ENCODE data around the gene CNPY2.
A peak's percentile ranks its signal among the peaks of the same experiment; 100 is the strongest.
"Not testable (repeated sequence)": the region's sequence is repeated elsewhere in the genome, so short reads cannot be mapped to it uniquely, and the experiment has no call there.

CNPY2 gene

DNA sequence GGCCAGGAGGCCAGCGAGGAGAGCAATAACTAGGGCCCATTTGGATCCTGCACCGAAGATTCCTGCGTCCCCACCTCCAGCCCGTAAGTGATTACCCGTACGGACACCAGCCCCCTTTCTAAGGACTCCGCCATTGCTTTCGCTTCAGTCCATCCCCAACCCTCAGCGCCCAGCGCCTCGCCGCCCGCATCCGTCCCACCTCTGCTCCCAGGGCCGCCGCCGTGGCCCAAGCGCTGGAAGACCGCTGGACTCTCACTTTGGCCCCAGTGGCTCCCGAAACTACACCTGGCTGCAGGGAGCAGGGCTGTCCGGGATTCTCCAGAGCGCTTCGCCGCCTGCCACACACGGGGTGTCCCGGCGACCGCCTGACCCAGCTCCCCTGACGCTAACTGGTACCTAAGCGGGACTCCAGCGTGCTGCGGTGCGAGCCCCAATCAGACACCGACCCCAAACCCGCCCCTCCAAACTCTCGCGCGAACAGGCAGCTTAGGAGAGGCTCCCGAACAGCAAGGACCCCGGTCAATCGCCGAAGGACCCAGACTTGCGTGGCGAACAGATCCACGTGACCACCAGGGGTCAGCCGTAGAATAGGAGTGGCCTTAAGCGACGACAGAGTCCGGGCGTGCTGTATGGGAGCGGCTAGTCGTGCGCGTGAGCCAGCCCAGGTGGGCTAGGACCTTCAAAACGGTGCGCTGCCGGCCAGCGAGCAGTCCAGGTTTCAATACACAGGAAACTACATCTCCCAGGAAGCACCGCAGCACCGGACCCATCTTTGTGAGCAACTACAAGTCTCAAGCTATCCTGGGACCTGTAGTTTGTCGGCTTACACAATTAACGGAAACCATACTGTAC, at the start of gene CNPY2:
Gene CNPY2 (minus strand): TSS at position 367 of the 852 bp plus-strand sequence. CDS start 771 bp downstream, outside the sequence.
- H3K27me3 Mint-ChIP-seq: no peaks in the 10 kb centered on the region
- no peaks in the 10 kb centered on the region for H3K9me3 Mint-ChIP-seq
- H3K36me3 Mint-ChIP-seq (ENCODE audit: low read depth): peaks cover 68% of the 10 kb centered on the region
- peak within 1 kb of the TSS; percentile 100 for H3K27ac Mint-ChIP-seq
- peaks cover 16% of the 10 kb centered on the region for H3K4me1 Mint-ChIP-seq (ENCODE audit: low read depth)
- H3K4me3 Mint-ChIP-seq: peak within 1 kb of the TSS; percentile 99
- intact Hi-C loops (cut with micrococcal nuclease): loop anchor here (1.0 kb wide), 5 partner anchors 16 to 148 kb away; partner anchors contain the start of genes CS, PAN2, STAT2 and TIMELESS

DNA sequence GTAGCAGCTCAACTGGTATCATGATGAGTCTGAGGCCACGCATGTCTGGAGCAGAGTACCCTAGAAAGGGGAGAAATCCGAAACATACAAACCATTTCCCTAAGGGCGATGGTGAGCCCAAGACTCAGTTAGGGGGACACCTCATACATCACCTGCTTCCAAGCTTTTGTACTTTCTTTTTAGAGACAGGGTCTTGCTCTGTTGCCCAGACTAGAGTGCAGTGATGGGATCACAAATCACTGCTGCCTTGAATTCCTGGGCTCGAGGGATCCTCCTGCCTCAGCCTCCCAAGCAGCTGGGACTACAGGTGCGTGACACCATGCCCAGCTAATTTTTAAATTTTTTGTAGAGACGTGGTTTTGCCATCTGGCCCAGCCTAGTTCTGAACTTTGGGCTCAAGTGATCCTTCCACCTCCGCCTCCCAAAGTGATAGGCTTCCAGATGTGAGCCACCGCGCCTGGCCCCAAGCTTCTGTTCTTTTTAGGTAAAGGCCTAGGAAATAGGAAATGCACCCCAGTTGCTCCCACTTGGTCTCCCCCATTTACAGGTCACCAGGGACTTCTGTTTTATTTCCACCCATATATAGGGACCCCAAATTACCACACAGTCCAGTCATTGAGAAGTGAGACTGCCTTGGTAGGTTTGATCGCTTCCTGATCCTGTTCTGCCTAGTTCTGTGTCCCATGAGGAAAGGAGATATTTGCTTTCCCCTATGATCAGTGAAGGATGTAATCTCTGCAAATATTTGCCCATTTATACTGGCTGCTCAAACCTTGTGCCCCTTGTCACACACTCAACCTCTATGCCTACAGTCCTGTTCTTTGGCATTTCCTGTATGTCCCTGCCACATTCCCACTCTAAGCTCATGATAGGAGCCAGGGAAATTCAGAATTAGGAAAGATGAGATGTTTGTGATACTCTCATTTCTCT, 46.6 kb upstream of the CNPY2 start, which contains the start of gene APOF:
Gene APOF (minus strand): TSS at position 728 of the 930 bp plus-strand sequence. CDS start 112 bp downstream, at position 616.
- Mint-ChIP-seq H3K27ac (no peak within 1 kb of the TSS), H3K27me3 (no peaks in the 10 kb centered on the region), H3K36me3 (ENCODE audit: low read depth) (peaks cover 10% of the 10 kb centered on the region), H3K4me1 (ENCODE audit: low read depth) (peaks cover 10% of the 10 kb centered on the region), H3K4me3 (no peak within 1 kb of the TSS), H3K9me3 (no peaks in the 10 kb centered on the region)
- intact Hi-C loops (cut with micrococcal nuclease): loop anchor here (5.0 kb wide), 1 partner anchor 85 kb away; the partner anchor contains the start of gene TIMELESS

DNA sequence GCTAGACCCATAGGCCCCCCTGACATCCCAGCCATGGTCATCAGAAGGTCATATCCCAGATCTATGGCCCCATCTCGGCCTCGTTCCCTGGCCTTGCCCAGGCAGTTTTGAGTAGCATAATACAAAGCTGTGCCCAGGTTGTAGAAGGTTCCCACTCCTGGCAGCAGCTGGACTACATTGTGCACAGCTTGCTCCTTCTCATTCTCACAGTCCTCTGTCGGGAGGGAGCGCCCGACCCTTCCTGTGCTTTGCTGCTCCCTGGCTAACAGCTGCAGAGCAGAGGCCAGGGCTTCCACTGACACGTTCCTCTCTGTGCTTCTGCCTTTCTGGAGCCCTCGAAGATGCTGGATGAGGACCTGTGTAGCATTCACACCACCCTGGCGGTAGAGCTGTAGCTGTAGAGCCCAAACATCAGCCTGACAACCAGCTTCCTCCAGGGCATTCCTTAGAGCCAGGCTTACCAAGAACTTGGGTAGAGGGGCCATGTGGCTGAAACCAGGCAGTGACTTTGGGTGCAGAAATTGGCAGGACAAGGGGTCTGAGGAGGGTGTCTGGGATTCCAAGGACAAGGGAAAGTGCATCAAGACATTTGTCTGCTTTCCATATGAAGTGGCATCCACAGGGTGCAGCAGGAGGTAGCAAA, 45.8 kb upstream of the CNPY2 start:
- Mint-ChIP-seq H3K27ac (peak overlapping the region; percentile 91), H3K27me3 (no peaks in the 10 kb centered on the region), H3K36me3 (ENCODE audit: low read depth) (peaks cover 17% of the 10 kb centered on the region), H3K4me3 (no peak overlapping the region), H3K9me3 (no peaks in the 10 kb centered on the region), H3K4me1 (ENCODE audit: low read depth) (peaks cover 10% of the 10 kb centered on the region)
- intact Hi-C loops (cut with micrococcal nuclease): loop anchor here (5.0 kb wide), 1 partner anchor 86 kb away; the partner anchor contains the start of gene TIMELESS

DNA sequence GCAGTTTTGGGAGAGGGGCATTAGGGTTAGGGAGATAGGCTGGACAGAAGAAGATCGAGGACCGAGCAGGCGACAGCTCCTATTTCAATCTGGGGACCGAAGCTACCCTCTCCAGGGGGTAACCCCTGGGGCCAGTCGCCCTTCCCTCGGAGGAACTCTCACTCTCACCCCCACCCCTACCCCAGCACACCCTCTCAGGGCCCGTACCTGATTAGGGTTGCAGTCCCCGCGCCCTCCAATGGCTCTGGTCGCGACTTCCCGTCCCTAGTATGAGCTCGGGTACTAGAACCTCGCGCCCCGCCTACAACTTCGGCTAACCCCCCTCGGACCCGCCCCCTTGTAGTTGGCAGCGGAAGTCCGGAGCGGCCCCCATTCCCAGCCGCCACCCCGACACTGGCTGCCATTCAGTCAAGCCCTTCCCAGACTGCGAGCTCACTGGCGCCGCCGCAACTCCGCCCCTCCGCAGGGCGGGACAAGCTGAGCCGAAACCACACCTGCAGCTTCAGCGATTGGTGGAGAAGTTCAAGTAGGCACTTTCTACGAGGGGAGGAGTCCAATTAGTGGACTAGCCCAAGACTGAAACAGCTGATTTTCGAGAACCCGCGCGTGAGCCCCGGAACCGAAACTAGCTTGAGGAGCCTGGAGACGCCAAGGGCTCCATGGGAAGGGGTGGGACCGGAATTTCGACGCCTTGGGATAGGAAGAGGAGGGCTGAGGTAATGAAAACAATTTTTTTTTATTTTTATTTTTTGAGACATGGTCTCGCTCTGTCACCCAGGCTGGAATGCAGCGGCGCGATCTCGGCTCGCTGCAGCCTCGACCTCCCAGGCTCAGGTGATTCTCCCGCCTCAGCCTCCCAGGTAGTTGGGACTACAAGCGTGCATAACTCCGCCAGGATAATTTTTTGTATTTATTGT, 44.3 kb upstream of the CNPY2 start, which contains the start of gene STAT2:
Gene STAT2 (minus strand): TSS at position 257 of the 917 bp plus-strand sequence. CDS start 3,536 bp downstream, outside the sequence.
- Mint-ChIP-seq H3K36me3 (ENCODE audit: low read depth) (peaks cover 32% of the 10 kb centered on the region), H3K9me3 (no peaks in the 10 kb centered on the region), H3K4me3 (peak within 1 kb of the TSS; percentile 86), H3K27me3 (no peaks in the 10 kb centered on the region), H3K4me1 (ENCODE audit: low read depth) (peaks cover 15% of the 10 kb centered on the region), H3K27ac (peak within 1 kb of the TSS; percentile 91)
- intact Hi-C loops (cut with micrococcal nuclease): loop anchor here (1.0 to 5.0 kb wide), 3 partner anchors 44 to 108 kb away; partner anchors contain the start of genes SPRYD4 and TIMELESS

DNA sequence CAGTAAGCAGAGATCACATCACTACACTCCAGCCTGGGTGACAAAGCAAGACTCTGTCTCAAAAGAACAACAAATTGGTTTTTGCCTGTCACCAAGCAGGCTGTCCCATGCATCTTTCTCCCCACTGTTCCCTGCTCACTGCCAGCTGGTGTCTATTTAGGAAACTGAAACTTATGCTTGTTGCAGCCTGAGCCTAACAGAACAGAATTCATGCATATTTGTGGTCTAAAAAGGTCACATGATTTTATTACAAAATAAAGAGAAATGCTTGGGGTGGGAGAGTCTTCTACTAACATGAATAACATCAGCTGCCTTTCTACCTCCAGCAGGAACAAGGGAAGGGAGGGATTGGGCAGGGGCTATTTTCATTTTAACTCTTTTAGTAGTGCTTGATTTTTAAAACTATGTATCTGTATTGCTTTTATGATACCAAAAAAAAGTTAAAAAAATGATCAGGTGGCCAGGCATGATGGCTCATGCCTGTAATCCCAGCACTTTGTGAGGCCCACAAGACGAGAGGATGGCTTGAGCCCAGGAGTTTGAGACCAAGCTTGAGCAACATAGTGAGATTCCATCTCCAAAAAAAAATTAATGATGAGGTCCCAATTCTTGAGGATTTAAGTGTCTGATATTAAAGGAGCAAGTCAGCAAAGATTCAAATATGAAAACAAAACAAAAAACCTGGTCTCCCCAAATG, 43.2 kb upstream of the CNPY2 start:
- Mint-ChIP-seq H3K27ac (peak overlapping the region; percentile 91), H3K4me1 (ENCODE audit: low read depth) (peaks cover 15% of the 10 kb centered on the region), H3K9me3 (no peaks in the 10 kb centered on the region), H3K36me3 (ENCODE audit: low read depth) (peaks cover 43% of the 10 kb centered on the region), H3K27me3 (no peaks in the 10 kb centered on the region), H3K4me3 (peak overlapping the region; percentile 86)
- intact Hi-C loops (cut with micrococcal nuclease): no loop called here

DNA sequence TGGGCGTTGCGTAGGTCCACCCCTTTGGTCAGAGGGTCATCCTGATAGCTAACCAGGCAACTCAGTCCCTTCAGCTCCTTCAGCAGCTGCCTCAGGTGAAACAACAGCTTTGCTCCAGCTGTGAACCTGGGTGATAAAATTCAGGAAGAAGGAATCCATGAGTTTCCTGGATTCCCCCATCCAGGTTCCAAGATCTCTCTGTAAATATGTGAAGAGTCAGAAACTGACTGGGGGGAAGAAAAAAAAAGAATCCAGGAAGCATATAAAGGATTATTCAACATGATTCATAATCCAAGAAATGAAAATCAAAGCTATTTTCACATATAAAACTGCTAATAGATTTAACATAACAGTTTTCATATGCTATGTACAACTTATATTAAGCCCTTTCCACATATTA, 35.5 kb upstream of the CNPY2 start:
- no peak overlapping the region for H3K27ac Mint-ChIP-seq
- intact Hi-C loops (cut with micrococcal nuclease): no loop called here
- H3K27me3 Mint-ChIP-seq: no peaks in the 10 kb centered on the region
- peaks cover 97% of the 10 kb centered on the region for H3K36me3 Mint-ChIP-seq (ENCODE audit: low read depth)
- peaks cover 5% of the 10 kb centered on the region for H3K4me1 Mint-ChIP-seq (ENCODE audit: low read depth)
- H3K4me3 Mint-ChIP-seq: no peak overlapping the region
- H3K9me3 Mint-ChIP-seq: no peaks in the 10 kb centered on the region

DNA sequence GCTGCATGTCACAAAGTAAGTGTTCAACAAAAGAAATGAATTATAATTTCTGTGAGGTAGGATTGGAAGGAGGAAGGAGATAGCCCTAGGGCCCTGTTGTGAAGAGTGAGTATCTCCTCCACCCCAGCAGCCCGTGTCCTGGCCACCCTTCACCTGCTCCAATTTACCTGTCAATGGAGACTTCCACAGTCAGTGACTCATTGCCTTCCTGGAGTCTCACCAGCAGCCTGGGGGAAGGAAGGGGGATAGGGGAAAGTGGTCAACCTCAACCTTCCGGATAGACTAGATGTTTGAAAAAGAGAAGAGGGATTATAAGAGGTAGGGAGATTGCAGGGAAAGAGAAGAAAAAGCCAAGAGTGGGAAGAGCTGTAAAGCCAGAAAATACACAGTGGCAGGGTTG, 34.9 kb upstream of the CNPY2 start:
- intact Hi-C loops (cut with micrococcal nuclease): no loop called here
- no peaks in the 10 kb centered on the region for H3K9me3 Mint-ChIP-seq
- H3K4me3 Mint-ChIP-seq: no peak overlapping the region
- H3K27ac Mint-ChIP-seq: no peak overlapping the region
- H3K4me1 Mint-ChIP-seq (ENCODE audit: low read depth): peaks cover under 1% of the 10 kb centered on the region
- no peaks in the 10 kb centered on the region for H3K27me3 Mint-ChIP-seq
- peaks cover 97% of the 10 kb centered on the region for H3K36me3 Mint-ChIP-seq (ENCODE audit: low read depth)

DNA sequence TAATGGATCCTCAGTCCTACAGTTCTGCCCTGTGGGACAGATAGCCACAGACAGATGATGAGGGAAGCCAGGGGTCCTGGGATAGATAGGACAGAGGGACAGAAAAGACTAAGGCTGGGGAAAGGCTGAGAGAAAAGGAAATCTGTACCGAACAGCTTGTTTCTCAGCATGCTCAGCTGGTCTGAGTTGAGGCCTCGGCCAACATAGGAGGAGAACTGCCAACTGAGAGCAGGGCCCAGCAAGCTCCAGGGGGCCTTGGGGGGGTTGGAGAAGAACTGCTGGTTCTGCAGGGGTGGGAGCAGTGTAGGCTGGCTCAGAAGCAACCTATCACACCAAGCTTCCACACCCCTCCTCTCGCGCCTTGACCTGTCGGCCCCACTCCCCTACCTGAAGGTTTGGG, 33.0 kb upstream of the CNPY2 start:
- Mint-ChIP-seq H3K4me3 (no peak overlapping the region), H3K4me1 (ENCODE audit: low read depth) (no peaks in the 10 kb centered on the region), H3K27ac (no peak overlapping the region), H3K36me3 (ENCODE audit: low read depth) (peaks cover 97% of the 10 kb centered on the region), H3K9me3 (no peaks in the 10 kb centered on the region), H3K27me3 (no peaks in the 10 kb centered on the region)
- intact Hi-C loops (cut with micrococcal nuclease): no loop called here

DNA sequence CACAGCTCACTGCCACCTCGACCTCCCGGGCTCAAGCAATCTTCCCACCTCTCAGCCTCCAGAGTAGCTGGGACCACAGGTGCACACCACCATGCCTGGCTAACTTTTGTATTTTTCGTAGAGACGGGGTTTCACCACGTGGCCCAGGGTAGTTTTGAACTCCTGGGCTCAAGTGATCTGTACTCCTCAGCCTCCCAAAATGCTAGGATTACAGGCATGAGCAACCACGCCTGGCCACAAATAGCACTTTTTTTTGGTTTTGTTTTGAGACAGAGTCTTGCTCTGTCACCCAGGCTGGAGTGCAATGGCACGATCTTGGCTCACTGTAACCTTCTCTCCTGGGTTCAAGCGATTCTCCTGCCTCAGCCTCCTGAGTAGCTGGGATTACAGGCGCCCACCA, 31.5 kb upstream of the CNPY2 start:
- H3K4me3 Mint-ChIP-seq; H3K27me3 Mint-ChIP-seq; intact Hi-C loops (cut with micrococcal nuclease); H3K4me1 Mint-ChIP-seq (ENCODE audit: low read depth); H3K27ac Mint-ChIP-seq; H3K9me3 Mint-ChIP-seq: not testable (repeated sequence)
- H3K36me3 Mint-ChIP-seq (ENCODE audit: low read depth): peaks cover 97% of the 10 kb centered on the region

DNA sequence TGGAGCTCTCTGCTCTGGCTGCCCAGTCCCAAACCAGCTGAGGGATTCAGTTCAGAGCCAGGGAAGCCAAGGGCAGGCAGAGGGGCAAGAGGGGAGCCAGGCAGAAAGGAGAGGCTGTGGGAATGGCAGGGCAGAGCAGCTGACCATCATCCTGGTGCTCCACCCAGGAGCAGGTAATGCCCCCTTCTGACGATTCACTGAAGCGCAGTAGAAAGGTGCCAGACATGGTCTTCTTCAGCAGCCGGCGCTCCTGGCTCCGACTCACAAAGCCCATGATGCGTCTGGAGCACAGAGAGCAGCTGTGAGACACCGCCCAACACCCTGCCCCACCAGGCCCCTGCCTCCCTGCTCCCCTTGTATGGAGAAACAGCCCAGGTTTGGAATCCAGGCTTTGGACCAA, 30.9 kb upstream of the CNPY2 start:
- H3K4me3 Mint-ChIP-seq: no peak overlapping the region
- no peaks in the 10 kb centered on the region for H3K27me3 Mint-ChIP-seq
- no peak overlapping the region for H3K27ac Mint-ChIP-seq
- peaks cover 4% of the 10 kb centered on the region for H3K4me1 Mint-ChIP-seq (ENCODE audit: low read depth)
- H3K9me3 Mint-ChIP-seq: no peaks in the 10 kb centered on the region
- H3K36me3 Mint-ChIP-seq (ENCODE audit: low read depth): peaks cover 100% of the 10 kb centered on the region
- intact Hi-C loops (cut with micrococcal nuclease): no loop called here

DNA sequence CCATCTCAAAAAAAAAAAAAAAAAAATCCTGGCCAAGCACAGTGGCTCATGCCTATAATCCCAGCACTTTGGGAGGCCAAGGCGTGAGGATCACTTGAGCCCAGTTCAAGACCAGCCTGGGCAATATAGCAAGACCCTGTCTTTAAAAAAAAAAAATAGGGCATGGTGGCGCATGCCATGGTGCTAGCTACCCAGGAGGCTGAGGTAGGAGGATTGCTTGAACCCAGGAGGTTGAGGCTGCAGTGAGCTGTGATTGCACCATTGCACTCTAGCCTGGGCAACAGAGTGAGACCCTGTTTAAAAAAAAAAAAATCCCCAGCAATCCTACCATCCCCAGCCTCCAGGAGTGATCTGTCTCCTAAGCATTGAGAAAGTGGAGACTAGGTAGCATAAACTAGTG, 26.5 kb upstream of the CNPY2 start:
- H3K36me3 Mint-ChIP-seq (ENCODE audit: low read depth): peaks cover 64% of the 10 kb centered on the region
- H3K27ac Mint-ChIP-seq; H3K9me3 Mint-ChIP-seq; H3K27me3 Mint-ChIP-seq; intact Hi-C loops (cut with micrococcal nuclease); H3K4me3 Mint-ChIP-seq: not testable (repeated sequence)
- peaks cover 32% of the 10 kb centered on the region for H3K4me1 Mint-ChIP-seq (ENCODE audit: low read depth)

DNA sequence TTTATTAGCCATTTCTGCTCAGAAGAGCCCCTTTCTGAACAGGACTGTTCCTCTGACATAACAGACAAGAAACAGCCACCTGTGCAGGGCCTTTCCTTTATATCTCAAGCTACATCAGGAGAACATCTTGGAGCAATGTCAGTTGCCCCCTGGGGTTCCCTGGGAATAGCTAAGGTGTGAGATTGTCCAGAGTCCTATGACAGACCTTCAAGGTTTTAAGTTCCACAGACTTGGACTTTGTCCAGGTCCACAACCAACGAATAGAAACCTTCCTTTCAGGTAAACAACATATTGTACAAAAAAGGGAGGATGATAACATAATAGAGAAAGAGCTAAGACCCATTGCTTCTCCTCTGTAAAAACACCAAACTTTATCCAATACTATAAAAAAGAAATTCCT, 25.8 kb upstream of the CNPY2 start:
- Mint-ChIP-seq H3K4me3 (no peak overlapping the region), H3K9me3 (no peaks in the 10 kb centered on the region), H3K27me3 (no peaks in the 10 kb centered on the region), H3K36me3 (ENCODE audit: low read depth) (peaks cover 58% of the 10 kb centered on the region), H3K27ac (no peak overlapping the region), H3K4me1 (ENCODE audit: low read depth) (peaks cover 38% of the 10 kb centered on the region)
- intact Hi-C loops (cut with micrococcal nuclease): no loop called here

Measured in dendritic cell treated with granulocyte-macrophage colony-stimulating factor and Interleukin-4, amounts not matched to agents 40 ng/mL and 50 ng/mL, for 4 days (primary cell).